CD14-positive monocyte (primary cell): Measurements from ENCODE around the gene SPRR2A. TPM values are rescaled to one million over a fixed set of nuclear protein-coding genes. Genes with fewer than 3 reads are reported as not detected.

Source experiments
- DNase-seq, 3 donors: peaks; one replicate each; pipeline ENCODE4 v3.0.0-alpha.2; 2011 to 2022
- H2AFZ ChIP-seq: 2 replicates; pipeline ENCODE4 v1.6.0; 2012; ENCODE audit warnings: mild to moderate bottlenecking, low read depth, low read length, inconsistent platforms; ENCODE audit not compliant: insufficient read depth, poor library complexity, severe bottlenecking
- H3K27ac ChIP-seq, 2 donors: 1 replicate in 1 of 2; 2 replicates in 1 of 2; pipeline ENCODE4 v1.5.1; 2012 to 2013; ENCODE audit warnings: low read length in 2 of 2, control low read depth in 1 of 2, inconsistent platforms in 1 of 2, low read depth in 1 of 2, mild to moderate bottlenecking in 1 of 2
- H3K27me3 ChIP-seq, 2 donors: one replicate each; pipeline versions ENCODE4 v1.6.0 to v1.6.1; 2011 to 2013; ENCODE audit warnings: low read length in 2 of 2; ENCODE audit not compliant: control insufficient read depth in 2 of 2, insufficient read depth in 2 of 2
- H3K36me3 ChIP-seq, 2 donors: replicated peaks in 1 of 2; 1 replicate in 1 of 2; 2 replicates in 1 of 2; pipeline versions ENCODE4 v1.5.1 to v1.6.1; 2012 to 2013; ENCODE audit warnings: low read length in 2 of 2, control low read depth in 1 of 2, inconsistent platforms in 1 of 2, mild to moderate bottlenecking in 1 of 2; ENCODE audit not compliant: insufficient read depth in 2 of 2, control insufficient read depth in 1 of 2
- H3K4me1 ChIP-seq, 2 donors: 1 replicate in 1 of 2; 2 replicates in 1 of 2; pipeline versions ENCODE4 v1.5.1 to v1.6.1; 2012 to 2013; ENCODE audit warnings: low read length in 2 of 2, control low read depth in 1 of 2, inconsistent platforms in 1 of 2, mild to moderate bottlenecking in 1 of 2, moderate library complexity in 1 of 2; ENCODE audit not compliant: insufficient read depth in 2 of 2, control insufficient read depth in 1 of 2
- H3K4me2 ChIP-seq: replicated peaks from 2 replicates; pipeline ENCODE3; 2012; ENCODE audit warnings: low read length, moderate library complexity, mild to moderate bottlenecking; ENCODE audit not compliant: poor library complexity, severe bottlenecking; ENCODE audit errors: extremely low read depth
- H3K4me3 ChIP-seq, 3 experiments: fragments of 200-600 bp in 1 of 3; sonication (generic) in 1 of 3; replicated peaks in 1 of 3; 1 replicate in 2 of 3; 2 replicates in 1 of 3; pipeline ENCODE4 v1.5.1; 2011 to 2013; ENCODE audit warnings: low read length in 3 of 3, mild to moderate bottlenecking in 3 of 3, control low read depth in 2 of 3, low read depth in 2 of 3, inconsistent platforms in 1 of 3, moderate library complexity in 1 of 3
- H3K79me2 ChIP-seq: 2 replicates; pipeline ENCODE4 v1.6.0; 2012; ENCODE audit warnings: mild to moderate bottlenecking, control low read depth, inconsistent platforms, low read length, moderate library complexity; ENCODE audit not compliant: insufficient read depth
- H3K9ac ChIP-seq: 2 replicates; pipeline ENCODE4 v1.6.0; 2017; ENCODE audit warnings: low read length, mild to moderate bottlenecking; ENCODE audit not compliant: insufficient read depth, poor library complexity, severe bottlenecking
- H3K9me3 ChIP-seq, 2 donors: replicated peaks in 1 of 2; 1 replicate in 1 of 2; 2 replicates in 1 of 2; pipeline versions ENCODE4 v1.5.1 to v1.6.1; 2012 to 2013; ENCODE audit warnings: low read length in 2 of 2, control low read depth in 1 of 2; ENCODE audit not compliant: control insufficient read depth in 1 of 2, insufficient read depth in 1 of 2
- H4K20me1 ChIP-seq: 2 replicates; pipeline ENCODE4 v1.6.0; 2012; ENCODE audit warnings: mild to moderate bottlenecking, low read length, control low read depth, moderate library complexity; ENCODE audit not compliant: insufficient read depth
- H3K27ac Mint-ChIP-seq, 7 donors: one replicate each; pipeline ENCODE4 v1.8.0; 2020; ENCODE audit warnings: mild to moderate bottlenecking in 7 of 7, mixed read lengths in 7 of 7, moderate library complexity in 6 of 7, inconsistent platforms in 2 of 7
- H3K27me3 Mint-ChIP-seq, 3 donors: one replicate each; pipeline ENCODE4 v1.8.0; 2021 to 2022; ENCODE audit warnings: low read depth in 3 of 3, mild to moderate bottlenecking in 3 of 3, mixed read lengths in 3 of 3, moderate library complexity in 3 of 3, inconsistent platforms in 1 of 3
- H3K36me3 Mint-ChIP-seq, 2 donors: one replicate each; pipeline ENCODE4 v1.8.0; 2020; ENCODE audit warnings: mixed read lengths in 2 of 2, inconsistent platforms in 1 of 2, mild to moderate bottlenecking in 1 of 2
- H3K4me1 Mint-ChIP-seq: one replicate; pipeline ENCODE4 v1.8.0; 2020; ENCODE audit warnings: mild to moderate bottlenecking, mixed read lengths
- H3K4me3 Mint-ChIP-seq, 2 donors: one replicate each; pipeline ENCODE4 v1.8.0; 2020; ENCODE audit warnings: mild to moderate bottlenecking in 2 of 2, mixed read lengths in 2 of 2, moderate library complexity in 1 of 2
- H3K9me3 Mint-ChIP-seq, 7 donors: one replicate each; pipeline ENCODE4 v1.8.0; 2020 to 2022; ENCODE audit warnings: mixed read lengths in 7 of 7, mild to moderate bottlenecking in 6 of 7, moderate library complexity in 6 of 7, inconsistent platforms in 2 of 7
- WGBS: methylation state at CpG from one replicate; pipeline ENCODE4 v1.1.5; 2013; ENCODE audit warnings: missing lambda C conversion rate; ENCODE audit not compliant: insufficient coverage; 5-methylcytosine and 5-hydroxymethylcytosine counted together
- intact Hi-C, 2 donors: fragments of 100-400 bp; cut with micrococcal nuclease; formaldehyde crosslinking; loops; one replicate each; pipeline versions ENCODE4 v1.15.0 to v1.15.1; 2023
- polyA plus RNA-seq, 3 donors: library from polyadenylated mRNA; depleted of rRNA in 1 of 3; unstranded in 2 of 3; stranded (reverse) in 1 of 3; fragments of 300-500 nt in 2 of 3; fragments of >200 nt in 1 of 3; fragmentation: Illumina TruSeq in 2 of 3; gene quantifications; 1 replicate in 2 of 3; 2 replicates in 1 of 3; pipeline ENCODE4 v1.2.3, GENCODE V29; 2012 to 2021
- TF ChIP-seq, protein P1 (sequence below): fragments of 200-600 bp; IDR thresholded peaks from one replicate; pipeline ENCODE4 v1.8.0; 2022; ENCODE audit warnings: antibody characterized with exemption, mild to moderate bottlenecking

The SPRR2A gene
- polyA plus RNA-seq, 3 donors = not detected

- H3K79me2 ChIP-seq = no peaks in the 10 kb centered on the region
- 100% methylated on average over 1 of the region's 9 CpGs for WGBS
- H3K4me2 ChIP-seq = no peak overlapping the region
- Mint-ChIP-seq H3K4me3 (no peak overlapping the region), H3K27ac (no peak overlapping the region), H3K4me1 (no peaks in the 10 kb centered on the region), H3K36me3 (no peaks in the 10 kb centered on the region), H3K27me3 (peaks cover 0 to 6% (median 2%) of the 10 kb centered on the region in 3 donors), H3K9me3 (peaks cover 0 to 2% (median 0%) of the 10 kb centered on the region in 7 donors)
- H3K27ac ChIP-seq = no peak overlapping the region
- DNase-seq = no peak
- intact Hi-C loops = no loop called here
- TF ChIP-seq, protein P1, sequence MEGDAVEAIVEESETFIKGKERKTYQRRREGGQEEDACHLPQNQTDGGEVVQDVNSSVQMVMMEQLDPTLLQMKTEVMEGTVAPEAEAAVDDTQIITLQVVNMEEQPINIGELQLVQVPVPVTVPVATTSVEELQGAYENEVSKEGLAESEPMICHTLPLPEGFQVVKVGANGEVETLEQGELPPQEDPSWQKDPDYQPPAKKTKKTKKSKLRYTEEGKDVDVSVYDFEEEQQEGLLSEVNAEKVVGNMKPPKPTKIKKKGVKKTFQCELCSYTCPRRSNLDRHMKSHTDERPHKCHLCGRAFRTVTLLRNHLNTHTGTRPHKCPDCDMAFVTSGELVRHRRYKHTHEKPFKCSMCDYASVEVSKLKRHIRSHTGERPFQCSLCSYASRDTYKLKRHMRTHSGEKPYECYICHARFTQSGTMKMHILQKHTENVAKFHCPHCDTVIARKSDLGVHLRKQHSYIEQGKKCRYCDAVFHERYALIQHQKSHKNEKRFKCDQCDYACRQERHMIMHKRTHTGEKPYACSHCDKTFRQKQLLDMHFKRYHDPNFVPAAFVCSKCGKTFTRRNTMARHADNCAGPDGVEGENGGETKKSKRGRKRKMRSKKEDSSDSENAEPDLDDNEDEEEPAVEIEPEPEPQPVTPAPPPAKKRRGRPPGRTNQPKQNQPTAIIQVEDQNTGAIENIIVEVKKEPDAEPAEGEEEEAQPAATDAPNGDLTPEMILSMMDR = no peak
- no peak overlapping the region for H3K4me3 ChIP-seq
- no peaks in the 10 kb centered on the region for H4K20me1 ChIP-seq
- H3K9me3 ChIP-seq = no peaks in the 10 kb centered on the region
- H3K36me3 ChIP-seq = no peaks in the 10 kb centered on the region
- H3K9ac ChIP-seq = no peak overlapping the region
- no peak overlapping the region for H2AFZ ChIP-seq
- H3K4me1 ChIP-seq = no peaks in the 10 kb centered on the region
- H3K27me3 ChIP-seq = no peaks in the 10 kb centered on the region
Measured at GRCh38 chr1:153099461-153100045, 42.2 kb upstream of the SPRR2A start.

DNA sequence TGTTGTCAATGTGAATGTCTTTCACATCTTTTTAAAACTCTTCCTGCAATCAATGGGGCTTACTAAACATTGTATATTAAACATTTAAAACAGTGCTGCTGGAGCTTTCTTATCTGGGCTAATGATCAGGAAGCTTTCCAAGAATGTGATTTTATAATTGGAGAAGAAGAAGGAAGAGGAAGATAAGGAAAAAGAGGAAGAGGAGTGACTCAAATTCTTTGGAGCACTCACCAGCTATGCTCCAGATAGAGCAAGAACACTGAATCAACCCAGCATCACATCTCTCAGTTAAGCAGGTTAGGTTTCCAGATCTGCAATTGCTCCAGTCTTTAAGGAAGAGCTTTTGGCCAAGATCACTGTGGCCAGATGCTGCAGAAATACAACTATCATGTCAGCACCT lies 38.5 kb upstream of the SPRR2A start:
- H3K4me3 ChIP-seq = no peak overlapping the region
- H3K9me3 ChIP-seq = no peaks in the 10 kb centered on the region
- no peak for DNase-seq
- Mint-ChIP-seq H3K27me3 (peaks cover 2% of the 10 kb centered on the region in 3 donors), H3K4me1 (no peaks in the 10 kb centered on the region), H3K4me3 (no peak overlapping the region), H3K9me3 (no peaks in the 10 kb centered on the region), H3K27ac (no peak overlapping the region), H3K36me3 (no peaks in the 10 kb centered on the region)
- H3K4me2 ChIP-seq = no peak overlapping the region
- H3K36me3 ChIP-seq = no peaks in the 10 kb centered on the region
- no peaks in the 10 kb centered on the region for H3K4me1 ChIP-seq
- no peaks in the 10 kb centered on the region for H3K27me3 ChIP-seq
- no peak overlapping the region for H3K27ac ChIP-seq
- intact Hi-C loops = no loop called here
- no peaks in the 10 kb centered on the region for H4K20me1 ChIP-seq
- TF ChIP-seq, protein P1 = no peak
- H2AFZ ChIP-seq = no peak overlapping the region
- H3K79me2 ChIP-seq = no peaks in the 10 kb centered on the region
- H3K9ac ChIP-seq = no peak overlapping the region
